IMR-90 (cell line): ENCODE data around the gene AATF. TPM values are rescaled to one million over a fixed set of nuclear protein-coding genes. Genes with fewer than 3 reads are reported as not detected.

Source experiments
- ATAC-seq: fragments of 200-7000 bp; cut with Tn5 transposase; 2 replicates; pipeline ENCODE4 v1.9.1; 2020; ENCODE audit warnings: low read depth, mild to moderate bottlenecking, moderate library complexity
- BruUV-seq: library from RNA; stranded (reverse); fragments of 400-500 nt; replicated peaks from 2 replicates; lab custom pipeline; 2021; lab: Mats Ljungman, UMichigan
- CTCF ChIA-PET: fragments of 300-600 bp; formaldehyde crosslinking; extraction: SDS; loops from one replicate; lab custom pipeline; 2021; ENCODE audit warnings: antibody characterized with exemption; lab: Yijun Ruan, JAX
- POLR2A ChIA-PET: fragments of 300-600 bp; sonication (Branson Sonifier 250); formaldehyde crosslinking; loops from one replicate; lab custom pipeline; 2022; ENCODE audit warnings: antibody characterized with exemption; ENCODE audit not compliant: unreplicated experiment; lab: Charles Lee
- DNase-seq: peaks from one replicate; pipeline ENCODE4 v3.0.0; 2013
- H2AFZ ChIP-seq: replicated peaks from 2 replicates; pipeline ENCODE3; 2013; ENCODE audit warnings: low read length, mild to moderate bottlenecking; ENCODE audit not compliant: poor library complexity
- H2AK5ac ChIP-seq: 2 replicates; pipeline ENCODE4 v1.6.1; 2013; ENCODE audit warnings: low read depth, low read length, inconsistent platforms
- H2AK9ac ChIP-seq: replicated peaks from 2 replicates; pipeline ENCODE3; 2013; ENCODE audit warnings: mild to moderate bottlenecking, low read depth, low read length, moderate library complexity; ENCODE audit not compliant: poor library complexity
- H2BK120ac ChIP-seq: 2 replicates; pipeline ENCODE4 v1.6.1; 2013; ENCODE audit warnings: low read depth, low read length, inconsistent platforms
- H2BK15ac ChIP-seq: 3 replicates; pipeline ENCODE4 v1.6.1; 2013; ENCODE audit warnings: low read depth, low read length, inconsistent platforms
- H2BK20ac ChIP-seq: 2 replicates; pipeline ENCODE4 v1.6.1; 2013; ENCODE audit warnings: low read depth, mild to moderate bottlenecking, inconsistent platforms, low read length, moderate library complexity
- H2BK5ac ChIP-seq: 2 replicates; pipeline ENCODE4 v1.6.1; 2013; ENCODE audit warnings: mild to moderate bottlenecking, low read depth, low read length, inconsistent platforms; ENCODE audit not compliant: poor library complexity, severe bottlenecking
- H3K14ac ChIP-seq: replicated peaks from 2 replicates; pipeline ENCODE4 v1.6.1; 2013; ENCODE audit warnings: low read depth, low read length, inconsistent platforms
- H3K18ac ChIP-seq: 2 replicates; pipeline ENCODE4 v1.6.1; 2013; ENCODE audit warnings: low read depth, low read length, control low read depth
- H3K23ac ChIP-seq: 2 replicates; pipeline ENCODE4 v1.6.1; 2013; ENCODE audit warnings: low read depth, low read length, inconsistent platforms
- H3K27ac ChIP-seq: 2 replicates; pipeline ENCODE4 v1.5.1; 2013; ENCODE audit warnings: mild to moderate bottlenecking, control low read depth, low read length; ENCODE audit not compliant: insufficient read depth
- H3K27me3 ChIP-seq: 2 replicates; pipeline ENCODE4 v1.6.1; 2013; ENCODE audit warnings: low read length; ENCODE audit not compliant: control insufficient read depth, insufficient read depth
- H3K36me3 ChIP-seq: 2 replicates; pipeline ENCODE4 v1.6.1; 2013; ENCODE audit warnings: low read length, mixed read lengths; ENCODE audit not compliant: control insufficient read depth, insufficient read depth
- H3K4ac ChIP-seq: 2 replicates; pipeline ENCODE4 v1.6.1; 2013; ENCODE audit warnings: low read depth, low read length, inconsistent platforms
- H3K4me1 ChIP-seq: 2 replicates; pipeline ENCODE4 v1.6.1; 2013; ENCODE audit warnings: low read length, mixed read lengths; ENCODE audit not compliant: control insufficient read depth, insufficient read depth
- H3K4me2 ChIP-seq: 2 replicates; pipeline ENCODE4 v1.6.1; 2013; ENCODE audit warnings: low read depth, mild to moderate bottlenecking, control low read depth, low read length, moderate library complexity
- H3K4me3 ChIP-seq: 2 replicates; pipeline ENCODE4 v1.5.1; 2013; ENCODE audit warnings: low read depth, mild to moderate bottlenecking, control low read depth, low read length, moderate library complexity; ENCODE audit not compliant: insufficient read depth
- H3K56ac ChIP-seq: 2 replicates; pipeline ENCODE4 v1.6.1; 2013; ENCODE audit warnings: low read length, inconsistent platforms; ENCODE audit not compliant: insufficient read depth; ENCODE audit errors: extremely low read depth
- H3K79me1 ChIP-seq, 2 experiments: 2 replicates each; pipeline ENCODE4 v1.6.1; 2013; ENCODE audit warnings: low read length in 2 of 2, inconsistent platforms in 1 of 2, low read depth in 1 of 2
- H3K9ac ChIP-seq: 2 replicates; pipeline ENCODE4 v1.6.1; 2013; ENCODE audit warnings: low read depth, low read length, control low read depth
- H3K9me1 ChIP-seq: 2 replicates; pipeline ENCODE4 v1.6.1; 2013; ENCODE audit warnings: low read length, inconsistent platforms; ENCODE audit not compliant: insufficient read depth
- H3K9me3 ChIP-seq: 2 replicates; pipeline ENCODE4 v1.6.1; 2013; ENCODE audit warnings: low read length; ENCODE audit not compliant: control insufficient read depth, insufficient read depth
- H4K20me1 ChIP-seq: 2 replicates; pipeline ENCODE4 v1.6.1; 2013; ENCODE audit warnings: low read length, inconsistent platforms; ENCODE audit not compliant: insufficient read depth
- H4K5ac ChIP-seq: 2 replicates; pipeline ENCODE4 v1.6.1; 2013; ENCODE audit warnings: mild to moderate bottlenecking, low read depth, low read length, control low read depth
- H4K8ac ChIP-seq, 2 experiments: 2 replicates each; pipeline ENCODE4 v1.6.1; 2013; ENCODE audit warnings: low read depth in 2 of 2, low read length in 2 of 2, control low read depth in 1 of 2, inconsistent platforms in 1 of 2
- H4K91ac ChIP-seq: 2 replicates; pipeline ENCODE4 v1.6.1; 2013; ENCODE audit warnings: low read depth, low read length, inconsistent platforms; ENCODE audit not compliant: insufficient read depth
- MAZ ChIP-seq: IDR thresholded peaks from 2 replicates; pipeline ENCODE4 v1.6.1; 2012; ENCODE audit warnings: low read depth, mild to moderate bottlenecking, low read length, improper control_type of control experiment, moderate library complexity, borderline replicate concordance
- WGBS, 2 experiments: methylation state at CpG; one replicate each; pipeline versions ENCODE4 v1.1.5 to v1.1.7; 2013; ENCODE audit warnings: missing lambda C conversion rate in 2 of 2; ENCODE audit not compliant: insufficient read length in 1 of 2; ENCODE audit errors: extremely low coverage in 2 of 2; 5-methylcytosine and 5-hydroxymethylcytosine counted together
- dilution Hi-C: fragments of 300-500 bp; cut with HindIII; formaldehyde crosslinking; loops from one replicate; pipeline ENCODE4 v1.14.3; 2018; ENCODE audit warnings: low sequenced_read_pairs; ENCODE audit not compliant: unreplicated experiment
- in situ Hi-C: fragments of 300-500 bp; cut with MboI; formaldehyde crosslinking; loops from 3 replicates; pipeline ENCODE4 v1.14.3; 2019; ENCODE audit warnings: low sequenced_read_pairs, inconsistent platforms, mixed read lengths
- intact Hi-C: fragments of 100-400 bp; cut with micrococcal nuclease; formaldehyde crosslinking; loops from 2 replicates; pipeline ENCODE4 v1.10.0; 2022
- polyA plus RNA-seq, 3 experiments: library from polyadenylated mRNA; depleted of rRNA; stranded (reverse); fragments of >200 nt; gene quantifications; 2 replicates each; pipeline ENCODE4 v1.2.3, GENCODE V29; 2012; ENCODE audit warnings: low replicate concordance in 1 of 3
- total RNA-seq: library from RNA; depleted of rRNA; stranded (reverse); fragments of >200 nt; gene quantifications from 2 replicates; pipeline ENCODE4 v1.2.3, GENCODE V29; 2012

Gene AATF
- total and polyA plus RNA-seq, 2 of the 4 experiments (the other 2 are of a cell fraction): 21.0 to 34.8 TPM

DNA sequence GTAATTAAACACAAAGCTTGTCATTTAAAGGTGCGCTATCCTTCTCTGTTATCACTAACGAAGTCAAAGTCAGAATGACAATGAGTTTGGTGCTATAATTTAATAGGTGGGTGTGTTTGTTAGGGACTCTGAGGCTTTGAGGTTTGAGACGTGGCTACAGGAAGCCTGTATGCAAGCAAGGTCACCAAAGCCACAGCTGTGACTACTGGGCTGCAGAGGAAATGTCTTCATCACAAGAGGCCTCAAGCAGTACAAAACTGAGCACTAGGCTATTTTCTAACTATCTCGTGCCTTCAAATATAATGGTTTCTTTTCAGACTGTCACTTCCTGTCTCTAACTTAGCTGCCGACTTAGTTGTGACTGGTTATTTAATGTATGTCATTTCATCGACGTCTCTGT, 141.2 kb downstream of the AATF start:
- no peak overlapping the region for H3K4me2 ChIP-seq
- peaks cover 26% of the 10 kb centered on the region for H3K36me3 ChIP-seq
- no peak overlapping the region for H3K4me3 ChIP-seq
- H2BK15ac ChIP-seq: no peak overlapping the region
- no peak overlapping the region for H4K91ac ChIP-seq
- no peaks in the 10 kb centered on the region for H3K9me3 ChIP-seq
- CTCF ChIA-PET: interaction anchor here (1.3 kb wide), 1 partner anchor 8 kb away, joined by 3 read pairs; no protein-coding TSS in a partner anchor
- dilution Hi-C loops (no loop called here), in situ Hi-C loops (no loop called here), intact Hi-C loops (no loop called here)
- H3K56ac ChIP-seq: no peak overlapping the region
- POLR2A ChIA-PET: no interaction called here
- no peak overlapping the region for H3K18ac ChIP-seq
- no peak overlapping the region for H3K14ac ChIP-seq
- no peak overlapping the region for H2AK9ac ChIP-seq
- no peak overlapping the region for H3K9ac ChIP-seq
- no TSS peak for BruUV-seq
- H3K79me1 ChIP-seq: no peaks in the 10 kb centered on the region
- no peak overlapping the region for H3K4ac ChIP-seq
- no CpG with 5 or more reads among the region's 7 CpGs for WGBS, 2 experiments
- no peak overlapping the region for H2BK20ac ChIP-seq
- peaks cover 14% of the 10 kb centered on the region; the same call in 1 of the 2 replicates for H3K9me1 ChIP-seq
- H4K20me1 ChIP-seq: no peaks in the 10 kb centered on the region
- no peak overlapping the region for H4K8ac ChIP-seq
- no peak for TF ChIP-seq MAZ
- no peak overlapping the region for H2BK120ac ChIP-seq
- no peak overlapping the region for H3K27ac ChIP-seq
- no peak for DNase-seq
- ATAC-seq: no peak
- H4K5ac ChIP-seq: no peak overlapping the region
- no peaks in the 10 kb centered on the region for H3K27me3 ChIP-seq
- H2AK5ac ChIP-seq: no peak overlapping the region
- no peak overlapping the region for H3K23ac ChIP-seq
- H2AFZ ChIP-seq: no peak overlapping the region
- no peak overlapping the region for H2BK5ac ChIP-seq
- no peaks in the 10 kb centered on the region for H3K4me1 ChIP-seq
